Embryonic facial prominence (tissue), 1 donor: ENCODE data around the gene ANKFN1.

Experiments used
- DNase-seq: peaks from one replicate; pipeline ENCODE4 v3.0.0-alpha.2; 2016; ENCODE audit errors: extremely low spot score

ANKFN1 gene

GRCh38 chr17:56146534-56146933 lies 6.7 kb upstream of the ANKFN1 start:
- no peak for DNase-seq

DNA sequence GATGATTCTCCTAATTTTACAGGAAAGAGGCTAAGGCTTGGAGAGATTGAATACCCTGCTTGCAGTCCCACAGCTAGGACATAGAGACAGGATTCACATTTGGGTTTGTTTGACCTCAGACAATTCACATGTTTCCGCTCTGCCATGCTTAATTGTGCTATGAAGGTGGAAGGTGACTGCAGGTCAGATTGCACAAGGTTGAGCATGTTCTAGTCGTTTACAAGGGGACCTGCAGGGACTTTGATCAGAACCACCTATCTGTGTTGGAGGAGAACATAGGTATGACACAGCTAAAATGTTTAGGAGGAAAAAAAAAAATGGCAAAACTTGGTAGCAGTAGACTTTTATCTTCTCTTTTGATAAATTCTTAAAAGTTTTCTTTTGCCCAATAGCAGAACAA lies 4.9 kb upstream of the ANKFN1 start:
- no peak for DNase-seq

GRCh38 chr17:56149266-56150036 lies 3.8 kb upstream of the ANKFN1 start:
- no peak for DNase-seq

DNA sequence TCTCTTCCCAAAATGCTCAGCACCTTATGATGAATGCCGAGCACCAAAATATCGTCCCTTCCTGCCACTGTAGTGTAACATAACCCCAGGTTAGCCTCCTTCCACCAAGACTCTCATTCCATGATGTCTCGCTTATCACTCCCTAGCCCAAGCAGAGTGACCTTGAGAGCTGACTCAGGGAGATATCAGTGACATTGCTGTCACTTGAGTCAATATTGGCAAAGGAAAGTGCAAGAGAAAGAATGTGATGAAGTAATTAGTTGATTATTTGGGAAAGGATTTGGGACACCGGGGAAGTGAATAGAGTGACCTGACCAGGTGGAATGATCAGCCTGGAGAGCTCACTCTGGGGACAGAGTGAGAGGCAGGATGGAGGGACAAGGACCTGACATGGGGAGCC lies 2.6 kb upstream of the ANKFN1 start:
- DNase-seq = no peak

DNA sequence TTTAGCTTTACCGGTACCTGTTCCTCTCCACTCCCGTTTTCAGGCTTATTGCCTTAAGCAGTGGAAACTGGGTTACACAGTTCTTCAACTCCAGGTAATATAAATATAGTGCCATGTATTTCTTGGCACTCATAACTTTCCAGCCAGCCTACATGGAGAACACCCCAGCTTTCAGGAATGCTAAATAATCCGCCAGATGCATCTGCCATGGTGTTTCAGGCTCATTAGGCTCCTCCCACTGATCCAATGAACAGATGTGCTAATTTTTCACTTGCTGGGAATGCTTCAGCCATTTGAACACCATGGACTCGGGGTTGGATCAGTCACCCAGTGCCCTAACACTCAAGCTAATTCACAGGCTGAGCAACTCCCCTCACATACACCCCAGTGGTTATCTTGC lies 4.6 kb downstream of the ANKFN1 start:
- no peak for DNase-seq

DNA sequence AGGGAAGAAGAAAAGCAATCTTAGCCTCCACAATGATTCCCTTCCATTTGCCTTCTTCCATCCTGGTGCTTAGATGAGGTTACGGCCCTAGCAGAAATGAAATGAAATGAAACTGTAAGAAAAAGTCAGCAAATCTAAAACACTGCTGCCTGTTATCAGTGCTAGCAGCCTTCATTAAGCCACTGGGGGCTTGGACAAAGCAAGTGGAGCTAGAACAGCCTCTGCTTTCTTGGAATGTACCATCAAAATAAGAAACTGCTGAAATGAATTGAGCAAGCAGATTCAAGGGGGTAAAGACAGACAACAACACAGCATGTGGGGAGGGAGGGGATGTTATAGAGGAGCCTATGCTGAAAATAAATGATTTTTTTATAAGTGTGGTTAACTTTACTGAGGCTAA lies 5.1 kb downstream of the ANKFN1 start:
- no peak for DNase-seq

GRCh38 chr17:56158915-56159825 lies 5.9 kb downstream of the ANKFN1 start:
- DNase-seq = no peak

GRCh38 chr17:56159826-56160380 lies 6.6 kb downstream of the ANKFN1 start:
- DNase-seq = no peak

- DNase-seq = no peak
Measured at GRCh38 chr17:56160422-56160821, 7.1 kb downstream of the ANKFN1 start.

DNA sequence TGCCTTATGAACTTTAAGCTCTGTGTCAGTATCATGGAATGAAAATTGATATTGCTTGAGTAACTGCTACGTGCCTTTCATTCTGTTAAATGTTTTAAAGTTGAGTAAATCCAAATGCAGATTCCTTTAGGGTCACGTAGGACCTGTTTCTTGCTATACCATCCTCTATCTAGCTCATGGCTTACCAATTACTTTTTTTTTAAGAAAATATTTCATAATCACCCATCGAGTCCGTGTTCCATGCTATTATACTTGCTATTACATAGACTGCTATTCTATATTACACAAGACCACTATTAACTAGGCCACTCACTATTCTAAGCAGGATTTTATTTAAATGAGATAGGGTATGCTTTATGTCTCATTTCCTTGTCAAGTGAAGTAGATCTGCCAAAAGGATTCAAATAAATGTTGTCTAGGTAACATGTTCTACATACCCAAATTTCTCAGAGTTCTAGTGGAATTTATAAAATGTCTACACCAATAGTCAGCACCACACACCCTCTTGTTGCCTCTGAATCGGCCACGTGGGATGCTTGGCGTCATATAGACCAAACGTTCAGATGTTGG lies 11.9 kb downstream of the ANKFN1 start:
- DNase-seq = no peak

- no peak for DNase-seq
Measured at GRCh38 chr17:56167491-56167890, 14.2 kb downstream of the ANKFN1 start.

DNA sequence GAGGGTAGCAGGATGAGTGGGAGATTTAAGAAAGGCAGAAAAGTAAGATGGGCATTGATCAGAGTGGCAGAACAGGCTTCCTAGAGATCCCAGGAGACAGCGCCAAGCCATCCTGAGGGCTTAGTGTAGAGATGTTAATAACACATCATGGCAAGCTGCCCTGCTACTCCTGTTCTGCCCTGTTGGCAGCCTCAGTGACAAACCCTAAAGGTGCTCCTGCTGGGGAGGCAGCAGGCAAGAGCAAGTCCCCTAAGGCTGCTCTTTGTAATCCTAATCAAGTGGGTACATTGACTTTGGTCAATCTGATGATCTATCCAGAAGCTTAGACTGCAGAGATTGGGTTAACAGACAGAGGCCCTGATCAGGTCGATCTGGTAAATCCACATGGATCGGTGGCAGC lies 16.3 kb downstream of the ANKFN1 start:
- no peak for DNase-seq

DNA sequence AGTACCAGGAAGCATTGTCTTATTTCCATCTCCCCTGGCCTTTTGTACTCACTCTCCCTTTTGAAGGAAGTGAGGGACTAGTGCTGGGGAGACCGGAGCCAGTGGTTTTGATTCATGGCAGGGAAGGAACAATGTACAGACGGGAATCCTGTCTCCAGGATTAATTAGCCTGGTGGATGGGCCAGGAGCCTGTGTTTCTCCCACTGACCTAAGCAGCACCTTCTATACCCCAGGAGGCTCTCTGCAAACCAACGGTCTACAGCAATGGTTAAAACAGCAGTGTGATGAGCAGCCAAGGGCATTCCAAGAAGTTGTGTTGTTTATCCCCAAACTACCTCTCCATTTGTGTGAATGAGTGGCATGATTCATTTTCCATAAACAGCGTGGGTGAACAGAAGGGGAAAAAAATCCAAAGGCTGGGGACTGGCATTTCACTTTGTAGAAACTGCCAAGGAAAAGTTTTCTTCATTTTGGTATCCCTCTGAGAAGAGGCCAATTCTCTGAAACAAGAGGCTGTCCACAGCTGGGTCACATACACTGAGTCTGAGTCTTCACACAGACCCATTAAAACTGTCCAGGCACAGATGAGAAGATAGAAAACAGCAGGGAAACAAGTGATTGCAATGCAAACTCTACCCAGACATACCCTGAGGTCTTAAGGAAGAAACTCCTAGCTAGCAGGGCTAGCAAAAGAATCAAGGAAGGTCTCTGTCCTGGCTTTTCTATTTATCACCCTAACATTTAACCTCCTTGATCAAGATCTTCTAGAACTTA lies 18.1 kb downstream of the ANKFN1 start:
- DNase-seq = no peak

DNA sequence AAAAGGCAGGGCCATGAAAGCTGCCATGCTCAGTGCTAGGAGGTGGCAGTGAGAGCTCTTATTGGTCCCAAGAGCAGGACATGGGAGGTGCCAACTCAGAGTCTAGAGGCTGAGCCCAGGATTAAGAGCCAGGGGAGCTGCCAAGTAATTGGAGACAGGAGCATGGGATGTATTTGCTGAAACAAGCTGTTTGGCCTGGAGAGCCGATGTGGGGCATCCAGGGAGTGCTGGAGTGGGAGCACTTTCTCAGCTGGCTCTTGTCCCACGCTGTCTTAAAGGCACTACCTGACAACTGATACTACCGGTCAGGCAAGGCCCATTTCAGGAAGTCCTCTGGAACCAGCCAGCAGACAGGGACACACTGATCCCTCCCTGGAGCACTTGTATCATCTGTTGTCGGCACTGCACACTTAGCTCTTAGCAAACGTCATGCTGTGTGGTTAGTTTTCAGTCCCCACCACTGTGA lies 19.3 kb downstream of the ANKFN1 start:
- DNase-seq = no peak

- no peak for DNase-seq
Measured at GRCh38 chr17:56173026-56173425, 19.8 kb downstream of the ANKFN1 start.

DNA sequence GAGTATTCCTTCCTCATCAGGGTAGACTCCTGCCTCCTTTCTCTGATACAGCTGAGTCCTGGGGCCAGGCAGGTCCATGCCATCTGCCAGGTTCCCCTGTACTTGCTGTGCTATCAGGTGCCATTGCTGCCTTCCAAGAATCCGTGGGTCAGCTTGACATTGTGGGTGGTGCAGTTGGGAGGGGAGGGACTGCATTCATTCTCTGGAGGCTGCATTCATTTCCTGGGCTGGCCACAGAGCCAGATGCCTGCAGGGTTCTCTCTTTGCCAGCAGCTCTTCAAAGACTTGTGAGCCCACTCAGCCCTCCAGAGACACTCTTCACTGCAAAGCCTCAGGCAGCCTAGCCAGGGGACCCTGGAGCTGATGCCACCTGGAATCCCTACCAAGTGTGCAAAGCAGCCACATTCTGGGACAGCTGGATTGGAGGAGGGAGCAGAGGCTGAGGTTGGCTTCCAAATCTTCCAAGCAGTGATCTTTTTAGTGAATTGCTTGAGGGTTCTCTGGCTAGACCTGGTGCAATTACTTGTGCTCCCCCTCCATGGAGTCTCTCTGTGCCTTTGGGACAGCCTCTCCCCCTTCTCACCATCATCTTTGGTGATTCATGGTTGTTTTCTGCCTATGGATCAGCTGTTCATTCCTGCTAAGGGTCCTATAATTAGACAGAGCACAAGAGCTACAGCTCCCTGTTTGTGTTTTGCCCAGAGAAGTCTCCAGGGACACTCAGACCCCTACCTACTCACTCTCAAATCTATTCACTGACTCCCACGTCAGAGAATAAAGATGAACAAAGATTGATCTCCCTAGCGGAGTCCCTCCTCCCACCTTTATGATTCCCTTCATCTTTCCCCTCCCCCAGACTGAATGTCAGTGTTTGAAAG lies 20.9 kb downstream of the ANKFN1 start:
- DNase-seq = no peak

- DNase-seq = no peak
Measured at GRCh38 chr17:56175299-56175955, 22.2 kb downstream of the ANKFN1 start.

- no peak for DNase-seq
Measured at GRCh38 chr17:56176091-56176490, 22.8 kb downstream of the ANKFN1 start.

DNA sequence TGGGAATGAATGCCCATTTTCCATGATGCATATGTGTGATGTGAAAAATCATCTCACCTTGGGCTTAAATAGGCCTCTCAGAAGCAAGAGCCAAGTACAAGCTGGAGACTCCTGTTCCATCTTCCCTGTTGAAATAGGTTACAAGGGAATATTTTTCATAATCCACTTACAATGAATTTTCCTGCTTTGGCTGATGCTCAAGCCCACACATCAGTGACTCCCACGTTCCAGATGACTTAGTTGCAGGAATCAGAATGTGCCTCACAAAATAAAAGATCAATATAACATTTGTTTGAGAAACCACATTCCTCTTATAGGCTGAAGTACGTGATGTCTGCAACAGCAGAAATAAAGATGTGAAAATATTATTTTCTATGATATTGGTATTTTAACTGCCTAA lies 24.1 kb downstream of the ANKFN1 start:
- no peak for DNase-seq

GRCh38 chr17:56178203-56178602 lies 24.9 kb downstream of the ANKFN1 start:
- no peak for DNase-seq
